Hepatocyte (in vitro differentiated cells): Measurements from ENCODE around the gene MEIOSIN. TPM values are rescaled to one million over a fixed set of nuclear protein-coding genes. Genes with fewer than 3 reads are reported as not detected.

Experiments
- DNase-seq: peaks from one replicate; pipeline ENCODE4 v3.0.0-alpha.2; 2016; ENCODE audit warnings: low spot score
- H2AFZ ChIP-seq: fragments of 200-600 bp; sonication (generic); 2 replicates; pipeline ENCODE4 v1.6.0; 2016; ENCODE audit warnings: antibody characterized with exemption, mild to moderate bottlenecking
- H3K27ac ChIP-seq: fragments of 200-600 bp; sonication (generic); 2 replicates; pipeline ENCODE4 v1.5.1; 2016; ENCODE audit warnings: mild to moderate bottlenecking
- H3K27me3 ChIP-seq: fragments of 200-600 bp; sonication (generic); 2 replicates; pipeline ENCODE4 v1.6.1; 2016
- H3K36me3 ChIP-seq: fragments of 200-600 bp; sonication (generic); replicated peaks from 2 replicates; pipeline ENCODE4 v1.5.1; 2016; ENCODE audit warnings: low read depth; ENCODE audit not compliant: insufficient read depth
- H3K4me1 ChIP-seq: fragments of 200-600 bp; sonication (generic); 2 replicates; pipeline ENCODE4 v1.5.1; 2016; ENCODE audit warnings: mild to moderate bottlenecking, moderate library complexity; ENCODE audit not compliant: insufficient read depth
- H3K4me2 ChIP-seq: fragments of 200-600 bp; sonication (generic); 2 replicates; pipeline ENCODE4 v1.6.0; 2016
- H3K4me3 ChIP-seq: fragments of 200-600 bp; sonication (generic); 2 replicates; pipeline ENCODE4 v1.5.1; 2016; ENCODE audit warnings: mild to moderate bottlenecking
- H3K79me2 ChIP-seq: fragments of 200-600 bp; sonication (generic); 2 replicates; pipeline ENCODE4 v1.6.0; 2017; ENCODE audit warnings: mild to moderate bottlenecking
- H3K9me2 ChIP-seq: fragments of 200-600 bp; sonication (generic); replicated peaks from 2 replicates; pipeline ENCODE4 v1.6.0; 2017; ENCODE audit warnings: mild to moderate bottlenecking; ENCODE audit not compliant: insufficient read depth
- H3K9me3 ChIP-seq: fragments of 200-600 bp; sonication (generic); 2 replicates; pipeline ENCODE4 v1.5.1; 2016; ENCODE audit warnings: low read depth, mild to moderate bottlenecking
- H4K20me1 ChIP-seq: fragments of 200-600 bp; sonication (generic); 2 replicates; pipeline ENCODE4 v1.6.0; 2016; ENCODE audit warnings: mild to moderate bottlenecking; ENCODE audit not compliant: insufficient read depth, poor library complexity, severe bottlenecking
- CTCF ChIP-seq: fragments of 200-600 bp; sonication (generic); IDR thresholded peaks from 2 replicates; pipeline ENCODE4 v1.5.1; 2016; ENCODE audit warnings: antibody characterized with exemption, mild to moderate bottlenecking; ENCODE audit not compliant: poor library complexity
- EZH2 ChIP-seq: fragments of 200-600 bp; sonication (generic); IDR thresholded peaks from 2 replicates; pipeline ENCODE4 v1.6.1; 2016; ENCODE audit warnings: antibody characterized with exemption, mild to moderate bottlenecking, borderline replicate concordance
- EZH2phosphoT487 ChIP-seq: fragments of 200-600 bp; sonication (generic); IDR thresholded peaks from one replicate; pipeline ENCODE4 v1.6.1; 2018; ENCODE audit warnings: antibody characterized with exemption, mild to moderate bottlenecking, low read depth, moderate library complexity; ENCODE audit not compliant: unreplicated experiment, severe bottlenecking
- WGBS: methylation state at CpG from one replicate; pipeline ENCODE4 v1.1.6; 2016; ENCODE audit warnings: low lambda C conversion rate; ENCODE audit errors: missing lambda C conversion rate; 5-methylcytosine and 5-hydroxymethylcytosine counted together
- polyA plus RNA-seq: library from polyadenylated mRNA; unstranded; fragments of >200 nt; fragmentation: Nextera tagmentation; extraction: Ambion mirVana; gene quantifications from 2 replicates; pipeline ENCODE4 v1.2.1, GENCODE V29; 2016
- total RNA-seq: library from RNA; depleted of rRNA; stranded (reverse); fragments of >200 nt; gene quantifications from 2 replicates; pipeline ENCODE4 v1.2.3, GENCODE V29; 2014

MEIOSIN gene
- total and polyA plus RNA-seq, 2 experiments from 2014 or later: not detected

- 91% methylated on average over 8 of the region's 8 CpGs for WGBS
- no peak for TF ChIP-seq EZH2phosphoT487
- TF ChIP-seq CTCF: no peak
- no peak for TF ChIP-seq EZH2
- H3K79me2 ChIP-seq: no peaks in the 10 kb centered on the region
- no peaks in the 10 kb centered on the region for H3K27me3 ChIP-seq
- H3K4me3 ChIP-seq: no peak overlapping the region
- no peak overlapping the region for H3K27ac ChIP-seq
- no peaks in the 10 kb centered on the region for H3K9me3 ChIP-seq
- no peak overlapping the region for H3K4me2 ChIP-seq
- H3K9me2 ChIP-seq: no peaks in the 10 kb centered on the region
- no peaks in the 10 kb centered on the region for H3K36me3 ChIP-seq
- H3K4me1 ChIP-seq: no peaks in the 10 kb centered on the region
- no peak for DNase-seq
- no peak overlapping the region for H2AFZ ChIP-seq
- no peaks in the 10 kb centered on the region for H4K20me1 ChIP-seq
These were observed 71.7 kb downstream of the MEIOSIN start for GRCh38 chr19:45804959-45805230.

- no peak for DNase-seq
- Histone ChIP-seq H3K27me3 (no peaks in the 10 kb centered on the region), H3K79me2 (no peaks in the 10 kb centered on the region), H3K9me2 (no peaks in the 10 kb centered on the region), H2AFZ (no peak overlapping the region), H3K36me3 (no peaks in the 10 kb centered on the region), H4K20me1 (no peaks in the 10 kb centered on the region), H3K4me3 (no peak overlapping the region), H3K27ac (no peak overlapping the region), H3K9me3 (no peaks in the 10 kb centered on the region), H3K4me1 (no peaks in the 10 kb centered on the region), H3K4me2 (no peak overlapping the region)
- TF ChIP-seq CTCF (no peak), EZH2phosphoT487 (no peak), EZH2 (no peak)
These were observed 72.5 kb downstream of the MEIOSIN start for GRCh38 chr19:45805719-45806118.

- Histone ChIP-seq H3K4me3 (no peak overlapping the region), H2AFZ (no peak overlapping the region), H3K27ac (no peak overlapping the region), H3K4me2 (no peak overlapping the region), H3K9me3 (no peaks in the 10 kb centered on the region), H3K36me3 (no peaks in the 10 kb centered on the region), H4K20me1 (no peaks in the 10 kb centered on the region), H3K79me2 (no peaks in the 10 kb centered on the region), H3K27me3 (no peaks in the 10 kb centered on the region), H3K9me2 (no peaks in the 10 kb centered on the region), H3K4me1 (no peaks in the 10 kb centered on the region)
- 64% methylated on average over 7 of the region's 7 CpGs for WGBS
- no peak for TF ChIP-seq CTCF
- TF ChIP-seq EZH2phosphoT487: no peak
- no peak for DNase-seq
These were observed 76.5 kb downstream of the MEIOSIN start for GRCh38 chr19:45809643-45810159.

GRCh38 chr19:45812297-45812696 lies 79.1 kb downstream of the MEIOSIN start:
- WGBS: 88% methylated on average over 6 of the region's 6 CpGs
- Histone ChIP-seq H3K27ac (no peak overlapping the region), H3K27me3 (no peaks in the 10 kb centered on the region), H3K9me2 (no peaks in the 10 kb centered on the region), H3K4me2 (no peak overlapping the region), H3K79me2 (no peaks in the 10 kb centered on the region), H2AFZ (no peak overlapping the region), H3K9me3 (no peaks in the 10 kb centered on the region), H4K20me1 (no peaks in the 10 kb centered on the region), H3K4me1 (peaks cover 7% of the 10 kb centered on the region), H3K36me3 (no peaks in the 10 kb centered on the region), H3K4me3 (no peak overlapping the region)
- DNase-seq: no peak
- TF ChIP-seq EZH2: no peak
- no peak for TF ChIP-seq CTCF
